ENCODE measurements around the gene CEP19.

DNA sequence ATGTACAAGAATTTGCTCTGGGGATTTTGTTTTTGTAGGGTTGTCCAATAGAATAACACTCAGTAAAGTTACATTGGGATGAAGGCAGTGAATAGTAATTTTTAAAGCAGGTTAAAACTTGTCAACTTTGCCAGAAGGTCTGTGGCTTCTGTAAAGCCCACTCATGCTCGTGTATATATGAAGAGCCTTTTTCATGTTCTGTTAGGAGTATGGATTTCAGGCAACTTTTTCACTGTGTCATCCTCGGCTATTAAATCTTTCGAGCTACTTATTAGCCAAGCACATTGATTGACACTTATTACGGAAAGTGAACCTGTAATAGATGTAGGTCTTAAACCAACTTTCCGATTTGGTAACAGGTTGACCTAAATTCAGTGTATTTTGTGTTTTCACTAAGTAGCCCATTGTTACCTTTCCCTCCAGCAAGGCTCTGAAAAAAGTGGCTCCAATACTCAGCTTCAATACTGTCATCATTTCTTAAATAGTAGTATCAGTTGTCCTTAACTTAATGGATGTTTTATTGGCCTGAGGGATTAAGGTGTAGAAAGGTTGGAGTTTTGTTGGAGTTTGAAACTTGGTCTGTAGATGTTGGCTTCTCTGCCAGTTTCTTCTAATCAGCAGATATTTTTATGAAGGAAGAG is 29.3 kb upstream of the CEP19 start:
- TF ChIP-seq HDAC2 (IDR thresholded peaks at IDR 0.05; ENCODE audit: borderline replicate concordance in 1 of 2, low read depth in 2 of 2, low read length in 2 of 2) (no peak), RFX5 (IDR thresholded peaks at IDR 0.05; ENCODE audit: borderline replicate concordance, low read depth, low read length) (no peak), GTF2F1 (IDR thresholded peaks at IDR 0.05; ENCODE audit: borderline replicate concordance, low read depth, low read length) (no peak), POLR2AphosphoS5 (IDR thresholded peaks at IDR 0.05; ENCODE audit: low read depth, low read length) (no peak), ZNF274 (IDR thresholded peaks at IDR 0.05; ENCODE audit: borderline replicate concordance, extremely low read depth, low read length) (no peak), RAD21 (IDR thresholded peaks at IDR 0.05 in 1 of 2, conservative IDR thresholded peaks at IDR 0.05 in 1 of 2; ENCODE audit: low read depth in 2 of 2, low read length in 2 of 2) (no peak), TEAD4 (IDR thresholded peaks at IDR 0.05; ENCODE audit: low read depth, low read length) (no peak)
- TF ChIP-seq, protein P1, sequence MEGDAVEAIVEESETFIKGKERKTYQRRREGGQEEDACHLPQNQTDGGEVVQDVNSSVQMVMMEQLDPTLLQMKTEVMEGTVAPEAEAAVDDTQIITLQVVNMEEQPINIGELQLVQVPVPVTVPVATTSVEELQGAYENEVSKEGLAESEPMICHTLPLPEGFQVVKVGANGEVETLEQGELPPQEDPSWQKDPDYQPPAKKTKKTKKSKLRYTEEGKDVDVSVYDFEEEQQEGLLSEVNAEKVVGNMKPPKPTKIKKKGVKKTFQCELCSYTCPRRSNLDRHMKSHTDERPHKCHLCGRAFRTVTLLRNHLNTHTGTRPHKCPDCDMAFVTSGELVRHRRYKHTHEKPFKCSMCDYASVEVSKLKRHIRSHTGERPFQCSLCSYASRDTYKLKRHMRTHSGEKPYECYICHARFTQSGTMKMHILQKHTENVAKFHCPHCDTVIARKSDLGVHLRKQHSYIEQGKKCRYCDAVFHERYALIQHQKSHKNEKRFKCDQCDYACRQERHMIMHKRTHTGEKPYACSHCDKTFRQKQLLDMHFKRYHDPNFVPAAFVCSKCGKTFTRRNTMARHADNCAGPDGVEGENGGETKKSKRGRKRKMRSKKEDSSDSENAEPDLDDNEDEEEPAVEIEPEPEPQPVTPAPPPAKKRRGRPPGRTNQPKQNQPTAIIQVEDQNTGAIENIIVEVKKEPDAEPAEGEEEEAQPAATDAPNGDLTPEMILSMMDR (IDR thresholded peaks at IDR 0.05; ENCODE audit: control extremely low read depth in 1 of 3, insufficient read depth in 1 of 3, low read depth in 1 of 3, low read length in 3 of 3), result no peak
- TF ChIP-seq, protein P2, sequence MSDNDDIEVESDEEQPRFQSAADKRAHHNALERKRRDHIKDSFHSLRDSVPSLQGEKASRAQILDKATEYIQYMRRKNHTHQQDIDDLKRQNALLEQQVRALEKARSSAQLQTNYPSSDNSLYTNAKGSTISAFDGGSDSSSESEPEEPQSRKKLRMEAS (IDR thresholded peaks at IDR 0.05), result no peak
